C4-2B (cell line): ENCODE measurements around the gene CHST11.

Experiments
- CTCF ChIP-seq: fragments of 450-650 bp; conservative IDR thresholded peaks from 2 replicates; pipeline ENCODE4 v1.5.1; 2017; ENCODE audit warnings: mild to moderate bottlenecking
- ZFX ChIP-seq: fragments of 450-650 bp; IDR thresholded peaks from 2 replicates; pipeline ENCODE4 v1.6.1; 2017

GRCh38 chr12:104415342-104415980 lies 41.3 kb upstream of the CHST11 start:
- TF ChIP-seq CTCF (no peak), ZFX (no peak)
